HG03103 (cell line): ENCODE results near the gene CCDC102A.
A peak's percentile ranks its signal among the peaks of the same experiment; 100 is the strongest.
"Not testable (repeated sequence)": the region's sequence is repeated elsewhere in the genome, so short reads cannot be mapped to it uniquely, and the experiment has no call there.

ENCODE experiments used
- ATAC-seq: cut with Tn5 transposase; IDR thresholded peaks from one replicate; pipeline ENCODE4 v1.9.1; 2021; ENCODE audit warnings: low read depth; ENCODE audit not compliant: unreplicated experiment

CCDC102A gene

DNA sequence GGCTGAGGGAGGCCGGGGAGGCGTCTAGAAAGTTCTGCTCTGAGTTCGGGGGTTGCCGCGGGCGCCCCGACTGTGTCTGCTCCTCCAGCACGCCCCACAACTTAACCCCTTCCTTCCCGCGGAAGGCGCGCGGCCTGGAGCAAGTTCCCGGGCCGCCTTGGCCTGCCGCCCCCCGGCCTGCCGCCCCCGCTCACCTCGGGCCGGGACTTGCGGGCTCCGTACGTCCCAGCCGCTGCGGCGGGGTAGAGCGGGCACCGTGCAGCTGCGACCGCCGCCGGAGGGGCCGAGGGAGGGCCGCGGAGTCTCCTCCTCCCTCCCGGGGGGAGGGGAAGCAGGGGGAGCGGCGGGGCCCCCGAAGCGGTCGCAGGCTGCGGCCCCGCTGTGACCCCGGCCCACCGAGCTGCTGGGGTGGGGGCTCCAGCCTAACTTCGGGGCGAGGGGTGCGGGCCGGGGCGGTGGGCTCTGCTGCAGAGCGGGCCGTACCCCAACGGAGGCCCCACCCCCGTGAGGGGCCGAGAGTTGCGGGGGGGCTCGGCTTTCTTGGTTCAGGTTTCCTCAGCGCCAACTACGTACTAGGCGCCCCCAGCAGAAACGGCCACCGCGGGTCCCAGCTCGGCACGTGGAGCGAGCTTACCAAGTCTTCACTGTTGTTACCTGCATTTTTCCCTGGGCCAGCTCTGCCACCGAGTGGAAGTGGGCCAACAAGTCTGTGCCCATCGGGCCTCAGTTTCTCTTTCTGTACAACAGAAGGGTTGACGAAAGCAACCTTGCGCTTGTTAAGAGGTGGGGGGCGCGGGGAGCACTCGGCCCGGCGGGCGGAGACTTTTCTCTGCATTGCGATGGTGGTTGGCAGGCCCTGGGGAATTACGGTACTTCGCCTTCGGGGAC lies at the start of gene CCDC102A:
TSS of gene CCDC102A (minus strand) at position 266 of the 888 bp plus-strand sequence. CDS start 7,394 bp downstream, outside the sequence.
- ATAC-seq = peak; percentile 16

- no peak for ATAC-seq
These were observed 48.8 kb upstream of the CCDC102A start for GRCh38 chr16:57585051-57585687.

GRCh38 chr16:57579361-57579665 lies 42.9 kb upstream of the CCDC102A start:
- ATAC-seq = no peak

GRCh38 chr16:57578521-57579360 lies 42.4 kb upstream of the CCDC102A start:
- no peak for ATAC-seq

GRCh38 chr16:57577691-57578224 lies 41.4 kb upstream of the CCDC102A start:
- ATAC-seq = no peak

DNA sequence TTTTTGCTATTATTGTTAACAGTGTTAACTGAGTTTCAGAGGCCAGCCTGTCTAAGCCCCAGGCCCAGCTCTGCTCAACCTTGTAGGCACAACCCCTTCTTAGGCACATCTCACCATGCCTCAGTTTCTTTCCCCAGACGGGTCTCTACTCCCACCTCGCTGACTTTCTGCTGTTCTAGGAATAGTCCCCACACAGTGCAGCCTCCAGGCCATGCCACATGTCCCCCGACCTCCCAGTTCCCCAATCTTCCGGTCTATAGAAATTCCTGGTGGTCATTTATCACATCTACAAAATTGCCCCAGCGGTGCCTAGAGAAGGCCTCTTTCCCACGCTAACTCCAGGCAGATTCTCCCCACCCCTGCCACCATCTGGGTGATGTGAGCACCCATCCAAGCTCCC lies 40.8 kb upstream of the CCDC102A start:
- ATAC-seq = no peak

DNA sequence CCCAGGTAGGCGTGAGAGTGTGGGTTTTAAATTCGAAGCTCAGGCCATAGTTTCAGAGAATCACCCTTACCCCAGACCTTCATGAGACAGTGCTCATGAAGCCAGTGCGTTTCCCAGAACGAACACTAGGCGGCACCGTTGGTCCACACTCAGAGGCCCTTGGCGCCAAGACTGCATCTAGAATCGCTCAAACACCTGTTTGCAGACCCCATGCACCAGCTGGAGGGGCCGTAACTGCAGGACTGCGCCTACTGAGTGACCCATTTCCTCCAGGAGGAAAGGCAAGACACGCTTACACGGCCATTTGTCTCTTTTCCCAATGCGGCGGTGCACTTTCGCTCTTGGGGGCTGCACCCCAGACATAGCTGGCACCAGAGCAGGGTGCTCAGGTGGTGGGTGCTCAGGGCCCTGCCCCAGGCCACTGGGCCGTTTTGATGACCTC lies 40.1 kb upstream of the CCDC102A start:
- peak; percentile 77 for ATAC-seq

- no peak for ATAC-seq
These were observed 39.3 kb upstream of the CCDC102A start for GRCh38 chr16:57575468-57576277.

- no peak for ATAC-seq
These were observed 38.5 kb upstream of the CCDC102A start for GRCh38 chr16:57574646-57575467.

DNA sequence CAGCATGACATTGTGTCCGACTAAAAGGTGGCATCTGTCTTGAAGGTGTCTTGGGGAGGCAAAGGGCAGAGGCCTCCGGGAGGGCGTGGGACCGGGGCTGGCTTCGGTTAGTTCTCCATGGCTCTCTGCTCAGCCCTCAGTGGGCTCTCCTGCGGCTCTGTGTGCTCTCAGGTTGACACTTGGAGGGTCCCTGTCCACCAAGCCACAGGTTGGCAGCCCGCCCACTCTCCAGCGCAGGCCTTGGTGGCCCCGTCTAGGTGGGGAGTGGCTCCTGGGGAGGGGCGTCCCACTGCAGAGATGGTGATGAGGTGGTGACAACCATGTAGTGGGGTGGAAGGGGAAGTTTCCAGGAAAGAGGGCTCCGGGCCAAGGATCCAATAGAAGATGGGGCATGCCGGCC lies 37.7 kb upstream of the CCDC102A start:
- no peak for ATAC-seq

DNA sequence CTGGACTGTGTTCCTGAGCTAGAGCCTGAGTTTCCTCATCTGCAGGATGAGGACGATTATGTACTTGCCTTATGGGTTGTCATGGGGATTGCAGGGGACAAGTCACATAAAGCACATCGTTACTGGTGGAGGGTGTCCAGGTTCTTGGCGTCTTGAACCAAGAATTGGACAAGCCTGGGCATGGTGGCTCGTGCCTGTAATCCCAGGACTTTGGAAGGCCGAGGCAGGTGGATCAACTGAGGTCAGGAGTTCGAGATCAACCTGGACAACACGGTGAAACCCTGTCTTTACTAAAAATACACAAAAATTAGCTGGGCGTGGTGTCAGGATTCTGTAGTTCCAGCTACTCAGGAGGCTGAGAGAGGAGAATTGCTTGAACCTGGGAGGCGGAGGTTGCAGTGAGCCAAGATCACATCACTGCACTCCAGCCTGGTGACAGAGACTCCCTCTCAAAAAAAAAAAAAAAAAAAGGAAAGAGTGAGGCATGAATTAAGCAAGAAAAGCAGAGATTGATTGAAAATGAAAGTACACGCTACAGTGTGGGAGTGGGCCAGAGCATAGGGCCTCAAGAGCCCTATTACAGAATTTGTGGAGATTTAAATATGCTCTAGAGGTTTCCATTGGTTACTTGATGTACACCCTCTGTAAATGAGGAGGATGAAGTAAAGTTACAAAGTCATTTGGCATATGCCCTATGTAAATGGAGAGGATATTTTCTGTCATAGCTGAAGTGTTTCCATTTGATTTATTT lies 36.8 kb upstream of the CCDC102A start:
- ATAC-seq = no peak

DNA sequence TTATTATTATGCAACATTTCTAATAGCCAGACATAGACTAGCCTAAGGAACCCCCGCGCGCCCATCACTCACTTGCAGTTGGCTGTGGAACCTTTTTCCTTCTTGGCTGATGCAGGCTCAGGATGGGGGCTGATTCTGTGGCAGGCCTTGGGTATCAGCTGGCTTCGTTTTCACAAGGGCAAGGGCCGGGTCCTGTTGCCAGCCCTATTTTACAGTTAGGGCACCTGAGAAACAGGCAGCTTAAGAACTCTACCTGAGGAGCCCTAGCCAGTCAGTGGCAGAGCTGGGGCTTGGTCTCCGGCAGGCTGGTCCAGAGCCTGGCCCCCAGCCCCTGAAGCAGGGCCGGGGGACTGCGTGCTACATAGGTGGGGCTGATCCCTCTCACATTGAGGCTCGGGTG lies 34.7 kb upstream of the CCDC102A start:
- ATAC-seq = no peak

DNA sequence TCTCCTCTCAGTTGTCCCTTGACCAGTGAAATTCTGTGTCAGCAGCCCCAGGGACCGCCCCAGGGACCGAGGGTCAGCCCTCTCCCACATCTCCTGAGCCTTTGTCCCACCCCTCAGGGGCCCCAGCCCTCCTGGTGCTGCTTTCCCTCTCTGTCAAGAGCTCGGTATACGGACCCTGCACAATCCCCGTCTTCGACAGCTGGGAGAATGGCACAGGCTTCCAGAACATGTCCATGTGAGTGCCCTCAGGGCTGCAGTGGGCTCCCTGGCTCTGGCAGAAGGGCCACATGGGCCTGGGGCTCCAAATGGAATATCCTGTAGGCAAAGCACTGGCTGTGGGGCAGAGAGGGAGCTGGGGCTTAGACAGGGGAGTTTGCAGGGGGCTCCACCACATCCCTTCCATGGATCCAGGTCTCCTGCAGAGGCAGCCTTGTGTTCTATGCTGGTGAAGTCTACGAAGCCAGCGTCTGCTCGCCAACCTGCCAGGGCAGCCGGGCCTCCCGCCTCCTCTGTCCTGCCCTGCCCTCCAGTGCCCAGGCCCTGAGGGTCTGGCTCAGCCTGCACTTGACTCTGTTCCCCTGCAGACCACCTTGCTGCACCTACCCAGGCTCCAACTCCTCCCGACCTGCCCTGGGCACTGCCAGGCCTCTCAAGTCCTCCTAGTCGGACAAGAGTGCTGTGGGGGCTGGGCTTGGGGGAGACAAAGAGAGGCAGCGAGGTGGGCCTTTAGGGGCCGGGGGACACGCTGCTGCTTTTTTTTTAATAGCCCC lies 34.1 kb upstream of the CCDC102A start:
- no peak for ATAC-seq

- no peak for ATAC-seq
These were observed 33.1 kb upstream of the CCDC102A start for GRCh38 chr16:57569306-57569946.

DNA sequence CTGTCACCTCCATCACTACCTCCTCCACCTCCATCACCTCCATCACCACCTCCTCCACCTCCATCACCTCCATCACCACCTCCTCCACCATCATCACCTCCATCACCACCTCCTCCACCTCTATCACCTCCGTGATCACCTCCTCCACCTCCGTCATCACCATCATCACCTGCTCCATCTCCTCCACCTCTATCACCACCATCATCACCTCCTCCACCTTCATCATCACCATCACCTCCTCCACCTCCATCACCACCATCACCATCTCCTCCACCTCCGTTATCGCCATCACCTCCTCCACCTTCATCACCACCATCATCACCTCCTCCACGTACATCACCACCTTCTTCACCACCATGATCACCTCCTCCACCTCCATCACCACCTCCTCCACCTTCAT lies 32.4 kb upstream of the CCDC102A start:
- ATAC-seq = not testable (repeated sequence)

- ATAC-seq = no peak
These were observed 31.9 kb upstream of the CCDC102A start for GRCh38 chr16:57568173-57568678.

- ATAC-seq = no peak
These were observed 31.3 kb upstream of the CCDC102A start for GRCh38 chr16:57567691-57568090.
